C4-2B (cell line): ENCODE results near the gene ATAD3A.

ENCODE experiments used
- CTCF ChIP-seq: fragments of 450-650 bp; conservative IDR thresholded peaks from 2 replicates; pipeline ENCODE4 v1.5.1; 2017; ENCODE audit warnings: mild to moderate bottlenecking
- ZFX ChIP-seq: fragments of 450-650 bp; IDR thresholded peaks from 2 replicates; pipeline ENCODE4 v1.6.1; 2017

- TF ChIP-seq CTCF (no peak), ZFX (no peak)
These were observed 9.4 kb downstream of the ATAD3A start for GRCh38 chr1:1521331-1521730.
